Vagina (tissue), 2 donors: ENCODE measurements around the gene SHISA9. TPM values are rescaled to one million over a fixed set of nuclear protein-coding genes. Genes with fewer than 3 reads are reported as not detected.

ENCODE experiments used
- DNase-seq, 2 donors: peaks; one replicate each; pipeline ENCODE4 v3.0.0-alpha.2; 2017; ENCODE audit errors: extremely low spot score in 2 of 2
- H3K27ac ChIP-seq: fragments of 200-600 bp; sonication (generic); one replicate; pipeline ENCODE4 v1.5.1; 2019
- H3K27me3 ChIP-seq: fragments of 200-600 bp; sonication (generic); one replicate; pipeline ENCODE4 v1.5.1; 2019
- H3K36me3 ChIP-seq, 2 donors: fragments of 200-600 bp; sonication (generic); one replicate each; pipeline ENCODE4 v1.5.1; 2017 to 2019
- H3K4me1 ChIP-seq: fragments of 200-600 bp; sonication (generic); one replicate; pipeline ENCODE4 v1.5.1; 2019
- H3K4me3 ChIP-seq, 2 donors: fragments of 200-600 bp; sonication (generic); 1 replicate in 1 of 2; 2 replicates in 1 of 2; pipeline ENCODE4 v1.5.1; 2016 to 2019
- H3K9me3 ChIP-seq: fragments of 200-600 bp; sonication (generic); one replicate; pipeline ENCODE4 v1.5.1; 2019
- POLR2A ChIP-seq, 2 donors: fragments of 450-650 bp; IDR thresholded peaks; one replicate each; pipeline ENCODE4 v1.6.1; 2017; ENCODE audit warnings: antibody characterized with exemption in 2 of 2, mild to moderate bottlenecking in 2 of 2, moderate library complexity in 2 of 2
- POLR2AphosphoS5 ChIP-seq, 2 donors: sonication (generic); formaldehyde crosslinking; IDR thresholded peaks; one replicate each; pipeline ENCODE4 v1.9.0; 2017; ENCODE audit warnings: antibody characterized with exemption in 2 of 2, mild to moderate bottlenecking in 2 of 2, low read depth in 1 of 2; ENCODE audit not compliant: insufficient read depth in 1 of 2
- intact Hi-C: fragments of 100-400 bp; cut with DNase I; formaldehyde crosslinking; loops from one replicate; pipeline ENCODE4 v1.15.1; 2023
- total RNA-seq: library from RNA; depleted of rRNA; stranded (reverse); fragments of >200 nt; gene quantifications from one replicate; pipeline ENCODE4 v1.2.3, GENCODE V29; 2016
- TF ChIP-seq, protein P1 (sequence below), 3 experiments: fragments of 450-650 bp in 2 of 3; fragments of 200-600 bp in 1 of 3; sonication (generic) in 1 of 3; IDR thresholded peaks; one replicate each; pipeline ENCODE4 v1.5.1; 2017 to 2019; ENCODE audit warnings: antibody characterized with exemption in 3 of 3, mild to moderate bottlenecking in 2 of 3, moderate library complexity in 2 of 3

Gene SHISA9
- total RNA-seq, 1 donor from 2014 or later: 0.49 TPM

- intact Hi-C loops: no loop called here
- no peak for DNase-seq
- Histone ChIP-seq H3K4me1 (no peaks in the 10 kb centered on the region), H3K4me3 (no peak overlapping the region), H3K27ac (no peak overlapping the region), H3K36me3 (no peaks in the 10 kb centered on the region), H3K27me3 (no peaks in the 10 kb centered on the region), H3K9me3 (no peaks in the 10 kb centered on the region)
- TF ChIP-seq POLR2AphosphoS5 (IDR thresholded peaks at IDR 0.05; ENCODE audit: insufficient read depth in 1 of 2, low read depth in 1 of 2) (no peak), POLR2A (IDR thresholded peaks at IDR 0.05) (no peak)
- TF ChIP-seq, protein P1, sequence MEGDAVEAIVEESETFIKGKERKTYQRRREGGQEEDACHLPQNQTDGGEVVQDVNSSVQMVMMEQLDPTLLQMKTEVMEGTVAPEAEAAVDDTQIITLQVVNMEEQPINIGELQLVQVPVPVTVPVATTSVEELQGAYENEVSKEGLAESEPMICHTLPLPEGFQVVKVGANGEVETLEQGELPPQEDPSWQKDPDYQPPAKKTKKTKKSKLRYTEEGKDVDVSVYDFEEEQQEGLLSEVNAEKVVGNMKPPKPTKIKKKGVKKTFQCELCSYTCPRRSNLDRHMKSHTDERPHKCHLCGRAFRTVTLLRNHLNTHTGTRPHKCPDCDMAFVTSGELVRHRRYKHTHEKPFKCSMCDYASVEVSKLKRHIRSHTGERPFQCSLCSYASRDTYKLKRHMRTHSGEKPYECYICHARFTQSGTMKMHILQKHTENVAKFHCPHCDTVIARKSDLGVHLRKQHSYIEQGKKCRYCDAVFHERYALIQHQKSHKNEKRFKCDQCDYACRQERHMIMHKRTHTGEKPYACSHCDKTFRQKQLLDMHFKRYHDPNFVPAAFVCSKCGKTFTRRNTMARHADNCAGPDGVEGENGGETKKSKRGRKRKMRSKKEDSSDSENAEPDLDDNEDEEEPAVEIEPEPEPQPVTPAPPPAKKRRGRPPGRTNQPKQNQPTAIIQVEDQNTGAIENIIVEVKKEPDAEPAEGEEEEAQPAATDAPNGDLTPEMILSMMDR (IDR thresholded peaks at IDR 0.05): no peak
Observed at GRCh38 chr16:13269359-13269758, 368.0 kb downstream of the SHISA9 start.

DNA sequence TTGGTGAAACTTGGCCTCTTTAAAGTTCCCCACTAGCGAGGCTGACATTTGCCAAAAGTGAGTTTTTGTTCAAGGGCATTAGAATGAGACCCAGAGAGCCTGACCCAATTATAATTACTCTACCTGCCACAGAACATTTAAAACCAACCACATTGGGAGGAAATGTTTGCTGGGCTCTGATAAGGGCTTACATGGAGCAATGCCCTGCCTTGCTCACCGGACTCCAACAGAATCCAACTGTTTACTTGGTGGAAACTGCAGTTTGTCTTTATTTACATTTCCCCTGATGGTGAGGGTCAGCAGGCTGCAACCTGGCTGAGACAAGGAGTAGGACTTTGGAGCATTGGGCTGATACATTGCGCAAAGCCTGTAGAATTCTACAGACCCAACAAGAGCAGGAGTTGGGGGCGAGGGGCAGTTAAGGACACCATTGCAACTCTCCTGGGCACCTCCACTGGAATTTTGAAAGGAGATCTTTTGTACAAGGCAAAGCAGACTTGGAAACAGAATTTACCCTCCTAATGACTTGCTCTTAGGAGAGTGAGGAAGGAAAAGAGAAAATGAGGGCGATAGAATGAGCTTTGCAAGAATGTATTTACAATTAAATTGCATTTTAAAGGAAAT, 368.6 kb downstream of the SHISA9 start:
- Histone ChIP-seq H3K4me1 (no peaks in the 10 kb centered on the region), H3K27me3 (no peaks in the 10 kb centered on the region), H3K36me3 (no peaks in the 10 kb centered on the region), H3K27ac (no peak overlapping the region), H3K9me3 (no peaks in the 10 kb centered on the region), H3K4me3 (no peak overlapping the region)
- intact Hi-C loops: no loop called here
- TF ChIP-seq POLR2A (IDR thresholded peaks at IDR 0.05) (no peak), POLR2AphosphoS5 (IDR thresholded peaks at IDR 0.05; ENCODE audit: insufficient read depth in 1 of 2, low read depth in 1 of 2) (no peak)
- TF ChIP-seq, protein P1 (IDR thresholded peaks at IDR 0.05): no peak
- no peak for DNase-seq

- TF ChIP-seq POLR2AphosphoS5 (IDR thresholded peaks at IDR 0.05; ENCODE audit: insufficient read depth in 1 of 2, low read depth in 1 of 2) (no peak), POLR2A (IDR thresholded peaks at IDR 0.05) (no peak)
- TF ChIP-seq, protein P1 (IDR thresholded peaks at IDR 0.05): no peak
- Histone ChIP-seq H3K27me3 (no peaks in the 10 kb centered on the region), H3K9me3 (no peaks in the 10 kb centered on the region), H3K36me3 (no peaks in the 10 kb centered on the region), H3K27ac (no peak overlapping the region), H3K4me1 (no peaks in the 10 kb centered on the region), H3K4me3 (no peak overlapping the region)
- DNase-seq: no peak
- intact Hi-C loops: no loop called here
Observed at GRCh38 chr16:13270602-13271001, 369.2 kb downstream of the SHISA9 start.

DNA sequence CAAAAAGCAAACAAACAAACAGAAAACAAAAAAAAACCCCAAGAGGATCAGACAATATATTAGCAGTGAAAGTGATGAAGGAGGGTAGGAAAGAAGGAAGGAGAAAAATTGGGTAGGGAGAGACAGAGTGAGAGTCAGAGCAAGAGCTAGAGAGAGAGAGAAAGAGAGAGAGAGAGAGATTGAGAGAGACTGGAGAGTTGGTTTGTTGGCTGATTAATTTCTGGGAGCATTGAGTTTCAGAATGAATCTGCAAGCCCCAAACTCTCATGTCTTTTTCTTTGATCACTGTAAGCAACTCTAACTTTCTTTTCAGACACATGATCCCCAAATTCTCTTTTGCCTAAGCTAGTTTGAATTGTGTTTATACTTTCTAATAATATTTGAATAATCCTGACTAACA, 388.1 kb downstream of the SHISA9 start:
- TF ChIP-seq POLR2AphosphoS5 (IDR thresholded peaks at IDR 0.05; ENCODE audit: insufficient read depth in 1 of 2, low read depth in 1 of 2): no peak
- TF ChIP-seq, protein P1 (IDR thresholded peaks at IDR 0.05): no peak
- no peaks in the 10 kb centered on the region for H3K36me3 ChIP-seq
- H3K27ac ChIP-seq: no peak overlapping the region
- no peaks in the 10 kb centered on the region for H3K27me3 ChIP-seq
- H3K4me3 ChIP-seq: no peak overlapping the region
- no peaks in the 10 kb centered on the region for H3K4me1 ChIP-seq
- intact Hi-C loops: no loop called here
- no peaks in the 10 kb centered on the region for H3K9me3 ChIP-seq
- DNase-seq: no peak

Other genes starting within 250 kb of the SHISA9 start
- 15.2 TPM for gene CPPED1, start 97.7 kb upstream of the SHISA9 start, total RNA-seq